ENCODE results near the gene PDE8B.

DNA sequence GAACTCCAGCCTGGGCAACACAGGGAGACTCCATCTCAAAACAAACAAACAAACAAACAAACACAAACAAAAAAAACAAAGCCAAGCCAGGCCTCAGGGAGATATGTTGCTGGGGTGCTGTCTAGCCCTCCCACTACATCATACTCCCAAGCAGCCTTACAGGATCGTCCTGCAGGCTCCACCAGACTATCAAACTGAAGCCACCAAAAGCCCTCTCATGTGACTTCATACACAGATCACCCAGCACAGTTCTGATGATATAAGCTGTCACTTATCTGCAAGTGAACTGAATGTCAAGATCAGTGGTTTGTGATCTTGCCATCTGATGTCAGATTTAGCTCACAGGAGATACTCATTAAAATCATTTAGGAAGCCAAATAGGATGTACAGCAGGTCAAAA, 238.4 kb downstream of the PDE8B start:
- TF ChIP-seq, protein P1, sequence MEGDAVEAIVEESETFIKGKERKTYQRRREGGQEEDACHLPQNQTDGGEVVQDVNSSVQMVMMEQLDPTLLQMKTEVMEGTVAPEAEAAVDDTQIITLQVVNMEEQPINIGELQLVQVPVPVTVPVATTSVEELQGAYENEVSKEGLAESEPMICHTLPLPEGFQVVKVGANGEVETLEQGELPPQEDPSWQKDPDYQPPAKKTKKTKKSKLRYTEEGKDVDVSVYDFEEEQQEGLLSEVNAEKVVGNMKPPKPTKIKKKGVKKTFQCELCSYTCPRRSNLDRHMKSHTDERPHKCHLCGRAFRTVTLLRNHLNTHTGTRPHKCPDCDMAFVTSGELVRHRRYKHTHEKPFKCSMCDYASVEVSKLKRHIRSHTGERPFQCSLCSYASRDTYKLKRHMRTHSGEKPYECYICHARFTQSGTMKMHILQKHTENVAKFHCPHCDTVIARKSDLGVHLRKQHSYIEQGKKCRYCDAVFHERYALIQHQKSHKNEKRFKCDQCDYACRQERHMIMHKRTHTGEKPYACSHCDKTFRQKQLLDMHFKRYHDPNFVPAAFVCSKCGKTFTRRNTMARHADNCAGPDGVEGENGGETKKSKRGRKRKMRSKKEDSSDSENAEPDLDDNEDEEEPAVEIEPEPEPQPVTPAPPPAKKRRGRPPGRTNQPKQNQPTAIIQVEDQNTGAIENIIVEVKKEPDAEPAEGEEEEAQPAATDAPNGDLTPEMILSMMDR (IDR thresholded peaks at IDR 0.05): no peak
- no peak for TF ChIP-seq POLR2A (IDR thresholded peaks at IDR 0.05)
